IMR-90 (cell line): ENCODE results near the gene MACROD1. TPM values are rescaled to one million over a fixed set of nuclear protein-coding genes. Genes with fewer than 3 reads are reported as not detected.

Experiments used
- ATAC-seq: fragments of 200-7000 bp; cut with Tn5 transposase; 2 replicates; pipeline ENCODE4 v1.9.1; 2020; ENCODE audit warnings: low read depth, mild to moderate bottlenecking, moderate library complexity
- BruUV-seq: library from RNA; stranded (reverse); fragments of 400-500 nt; replicated peaks from 2 replicates; lab custom pipeline; 2021; lab: Mats Ljungman, UMichigan
- CTCF ChIA-PET: fragments of 300-600 bp; formaldehyde crosslinking; extraction: SDS; loops from one replicate; lab custom pipeline; 2021; ENCODE audit warnings: antibody characterized with exemption; lab: Yijun Ruan, JAX
- POLR2A ChIA-PET: fragments of 300-600 bp; sonication (Branson Sonifier 250); formaldehyde crosslinking; loops from one replicate; lab custom pipeline; 2022; ENCODE audit warnings: antibody characterized with exemption; ENCODE audit not compliant: unreplicated experiment; lab: Charles Lee
- DNase-seq: peaks from one replicate; pipeline ENCODE4 v3.0.0; 2013
- H2AFZ ChIP-seq: replicated peaks from 2 replicates; pipeline ENCODE3; 2013; ENCODE audit warnings: low read length, mild to moderate bottlenecking; ENCODE audit not compliant: poor library complexity
- H2AK5ac ChIP-seq: 2 replicates; pipeline ENCODE4 v1.6.1; 2013; ENCODE audit warnings: low read depth, low read length, inconsistent platforms
- H2AK9ac ChIP-seq: replicated peaks from 2 replicates; pipeline ENCODE3; 2013; ENCODE audit warnings: mild to moderate bottlenecking, low read depth, low read length, moderate library complexity; ENCODE audit not compliant: poor library complexity
- H2BK120ac ChIP-seq: 2 replicates; pipeline ENCODE4 v1.6.1; 2013; ENCODE audit warnings: low read depth, low read length, inconsistent platforms
- H2BK15ac ChIP-seq: 3 replicates; pipeline ENCODE4 v1.6.1; 2013; ENCODE audit warnings: low read depth, low read length, inconsistent platforms
- H2BK20ac ChIP-seq: 2 replicates; pipeline ENCODE4 v1.6.1; 2013; ENCODE audit warnings: low read depth, mild to moderate bottlenecking, inconsistent platforms, low read length, moderate library complexity
- H2BK5ac ChIP-seq: 2 replicates; pipeline ENCODE4 v1.6.1; 2013; ENCODE audit warnings: mild to moderate bottlenecking, low read depth, low read length, inconsistent platforms; ENCODE audit not compliant: poor library complexity, severe bottlenecking
- H3K14ac ChIP-seq: replicated peaks from 2 replicates; pipeline ENCODE4 v1.6.1; 2013; ENCODE audit warnings: low read depth, low read length, inconsistent platforms
- H3K18ac ChIP-seq: 2 replicates; pipeline ENCODE4 v1.6.1; 2013; ENCODE audit warnings: low read depth, low read length, control low read depth
- H3K23ac ChIP-seq: 2 replicates; pipeline ENCODE4 v1.6.1; 2013; ENCODE audit warnings: low read depth, low read length, inconsistent platforms
- H3K27ac ChIP-seq: 2 replicates; pipeline ENCODE4 v1.5.1; 2013; ENCODE audit warnings: mild to moderate bottlenecking, control low read depth, low read length; ENCODE audit not compliant: insufficient read depth
- H3K27me3 ChIP-seq: 2 replicates; pipeline ENCODE4 v1.6.1; 2013; ENCODE audit warnings: low read length; ENCODE audit not compliant: control insufficient read depth, insufficient read depth
- H3K36me3 ChIP-seq: 2 replicates; pipeline ENCODE4 v1.6.1; 2013; ENCODE audit warnings: low read length, mixed read lengths; ENCODE audit not compliant: control insufficient read depth, insufficient read depth
- H3K4ac ChIP-seq: 2 replicates; pipeline ENCODE4 v1.6.1; 2013; ENCODE audit warnings: low read depth, low read length, inconsistent platforms
- H3K4me1 ChIP-seq: 2 replicates; pipeline ENCODE4 v1.6.1; 2013; ENCODE audit warnings: low read length, mixed read lengths; ENCODE audit not compliant: control insufficient read depth, insufficient read depth
- H3K4me2 ChIP-seq: 2 replicates; pipeline ENCODE4 v1.6.1; 2013; ENCODE audit warnings: low read depth, mild to moderate bottlenecking, control low read depth, low read length, moderate library complexity
- H3K4me3 ChIP-seq: 2 replicates; pipeline ENCODE4 v1.5.1; 2013; ENCODE audit warnings: low read depth, mild to moderate bottlenecking, control low read depth, low read length, moderate library complexity; ENCODE audit not compliant: insufficient read depth
- H3K56ac ChIP-seq: 2 replicates; pipeline ENCODE4 v1.6.1; 2013; ENCODE audit warnings: low read length, inconsistent platforms; ENCODE audit not compliant: insufficient read depth; ENCODE audit errors: extremely low read depth
- H3K79me1 ChIP-seq, 2 experiments: 2 replicates each; pipeline ENCODE4 v1.6.1; 2013; ENCODE audit warnings: low read length in 2 of 2, inconsistent platforms in 1 of 2, low read depth in 1 of 2
- H3K9ac ChIP-seq: 2 replicates; pipeline ENCODE4 v1.6.1; 2013; ENCODE audit warnings: low read depth, low read length, control low read depth
- H3K9me1 ChIP-seq: 2 replicates; pipeline ENCODE4 v1.6.1; 2013; ENCODE audit warnings: low read length, inconsistent platforms; ENCODE audit not compliant: insufficient read depth
- H3K9me3 ChIP-seq: 2 replicates; pipeline ENCODE4 v1.6.1; 2013; ENCODE audit warnings: low read length; ENCODE audit not compliant: control insufficient read depth, insufficient read depth
- H4K20me1 ChIP-seq: 2 replicates; pipeline ENCODE4 v1.6.1; 2013; ENCODE audit warnings: low read length, inconsistent platforms; ENCODE audit not compliant: insufficient read depth
- H4K5ac ChIP-seq: 2 replicates; pipeline ENCODE4 v1.6.1; 2013; ENCODE audit warnings: mild to moderate bottlenecking, low read depth, low read length, control low read depth
- H4K8ac ChIP-seq, 2 experiments: 2 replicates each; pipeline ENCODE4 v1.6.1; 2013; ENCODE audit warnings: low read depth in 2 of 2, low read length in 2 of 2, control low read depth in 1 of 2, inconsistent platforms in 1 of 2
- H4K91ac ChIP-seq: 2 replicates; pipeline ENCODE4 v1.6.1; 2013; ENCODE audit warnings: low read depth, low read length, inconsistent platforms; ENCODE audit not compliant: insufficient read depth
- BHLHE40 ChIP-seq: fragments of 150-350 bp; IDR thresholded peaks from 2 replicates; pipeline ENCODE4 v1.6.1; 2016; ENCODE audit warnings: mild to moderate bottlenecking, low read depth, low read length
- CEBPB ChIP-seq: IDR thresholded peaks from 2 replicates; pipeline ENCODE4 v1.6.1; 2012; ENCODE audit warnings: low read depth, low read length, improper control_type of control experiment
- CHD1 ChIP-seq: IDR thresholded peaks from 2 replicates; pipeline ENCODE4 v1.6.1; 2012; ENCODE audit warnings: low read depth, low read length, improper control_type of control experiment
- FOS ChIP-seq: fragments of 150-350 bp; IDR thresholded peaks from 2 replicates; pipeline ENCODE4 v1.6.1; 2016; ENCODE audit warnings: low read depth, low read length
- MAFK ChIP-seq: IDR thresholded peaks from 2 replicates; pipeline ENCODE4 v1.6.1; 2012; ENCODE audit warnings: low read depth, low read length, improper control_type of control experiment
- MAZ ChIP-seq: IDR thresholded peaks from 2 replicates; pipeline ENCODE4 v1.6.1; 2012; ENCODE audit warnings: low read depth, mild to moderate bottlenecking, low read length, improper control_type of control experiment, moderate library complexity, borderline replicate concordance
- MXI1 ChIP-seq: IDR thresholded peaks from 2 replicates; pipeline ENCODE4 v1.6.1; 2012; ENCODE audit warnings: low read depth, mild to moderate bottlenecking, low read length, moderate library complexity, borderline replicate concordance
- NFE2L2 ChIP-seq: fragments of 150-350 bp; IDR thresholded peaks from 2 replicates; pipeline ENCODE4 v1.6.1; 2016; ENCODE audit warnings: low read depth, mild to moderate bottlenecking, low read length
- POLR2A ChIP-seq: IDR thresholded peaks from 2 replicates; pipeline ENCODE4 v1.6.1; 2012; ENCODE audit warnings: mild to moderate bottlenecking, low read depth, low read length
- RAD21 ChIP-seq: IDR thresholded peaks from 2 replicates; pipeline ENCODE4 v1.6.1; 2012; ENCODE audit warnings: low read length, improper control_type of control experiment
- RCOR1 ChIP-seq: IDR thresholded peaks from 2 replicates; pipeline ENCODE4 v1.6.1; 2012; ENCODE audit warnings: mild to moderate bottlenecking, low read length, improper control_type of control experiment; ENCODE audit not compliant: insufficient replicate concordance
- SMC3 ChIP-seq: fragments of 150-350 bp; IDR thresholded peaks from 2 replicates; pipeline ENCODE4 v1.6.1; 2016; ENCODE audit warnings: low read depth, mild to moderate bottlenecking, antibody characterized with exemption, low read length, moderate library complexity
- WGBS, 2 experiments: methylation state at CpG; one replicate each; pipeline versions ENCODE4 v1.1.5 to v1.1.7; 2013; ENCODE audit warnings: missing lambda C conversion rate in 2 of 2; ENCODE audit not compliant: insufficient read length in 1 of 2; ENCODE audit errors: extremely low coverage in 2 of 2; 5-methylcytosine and 5-hydroxymethylcytosine counted together
- dilution Hi-C: fragments of 300-500 bp; cut with HindIII; formaldehyde crosslinking; loops from one replicate; pipeline ENCODE4 v1.14.3; 2018; ENCODE audit warnings: low sequenced_read_pairs; ENCODE audit not compliant: unreplicated experiment
- in situ Hi-C: fragments of 300-500 bp; cut with MboI; formaldehyde crosslinking; loops from 3 replicates; pipeline ENCODE4 v1.14.3; 2019; ENCODE audit warnings: low sequenced_read_pairs, inconsistent platforms, mixed read lengths
- intact Hi-C: fragments of 100-400 bp; cut with micrococcal nuclease; formaldehyde crosslinking; loops from 2 replicates; pipeline ENCODE4 v1.10.0; 2022
- polyA plus RNA-seq, 3 experiments: library from polyadenylated mRNA; depleted of rRNA; stranded (reverse); fragments of >200 nt; gene quantifications; 2 replicates each; pipeline ENCODE4 v1.2.3, GENCODE V29; 2012; ENCODE audit warnings: low replicate concordance in 1 of 3
- total RNA-seq: library from RNA; depleted of rRNA; stranded (reverse); fragments of >200 nt; gene quantifications from 2 replicates; pipeline ENCODE4 v1.2.3, GENCODE V29; 2012
- TF ChIP-seq, protein P1 (sequence below): conservative IDR thresholded peaks from 2 replicates; pipeline ENCODE4 v1.5.1; 2012; ENCODE audit warnings: mild to moderate bottlenecking, low read depth, low read length, improper control_type of control experiment
- TF ChIP-seq, protein P2 (sequence below): fragments of 150-350 bp; IDR thresholded peaks from 2 replicates; pipeline ENCODE4 v1.6.1; 2017; ENCODE audit warnings: mild to moderate bottlenecking, antibody characterized with exemption, low read length, low read depth
- TF ChIP-seq, protein P3 (sequence below): fragments of 150-350 bp; IDR thresholded peaks from 2 replicates; pipeline ENCODE4 v1.6.1; 2016; ENCODE audit warnings: low read depth, mild to moderate bottlenecking, low read length, moderate library complexity, borderline replicate concordance

The MACROD1 gene
- total and polyA plus RNA-seq, 2 of the 4 experiments (the other 2 are of a cell fraction), result 2.5 to 9.3 TPM

DNA sequence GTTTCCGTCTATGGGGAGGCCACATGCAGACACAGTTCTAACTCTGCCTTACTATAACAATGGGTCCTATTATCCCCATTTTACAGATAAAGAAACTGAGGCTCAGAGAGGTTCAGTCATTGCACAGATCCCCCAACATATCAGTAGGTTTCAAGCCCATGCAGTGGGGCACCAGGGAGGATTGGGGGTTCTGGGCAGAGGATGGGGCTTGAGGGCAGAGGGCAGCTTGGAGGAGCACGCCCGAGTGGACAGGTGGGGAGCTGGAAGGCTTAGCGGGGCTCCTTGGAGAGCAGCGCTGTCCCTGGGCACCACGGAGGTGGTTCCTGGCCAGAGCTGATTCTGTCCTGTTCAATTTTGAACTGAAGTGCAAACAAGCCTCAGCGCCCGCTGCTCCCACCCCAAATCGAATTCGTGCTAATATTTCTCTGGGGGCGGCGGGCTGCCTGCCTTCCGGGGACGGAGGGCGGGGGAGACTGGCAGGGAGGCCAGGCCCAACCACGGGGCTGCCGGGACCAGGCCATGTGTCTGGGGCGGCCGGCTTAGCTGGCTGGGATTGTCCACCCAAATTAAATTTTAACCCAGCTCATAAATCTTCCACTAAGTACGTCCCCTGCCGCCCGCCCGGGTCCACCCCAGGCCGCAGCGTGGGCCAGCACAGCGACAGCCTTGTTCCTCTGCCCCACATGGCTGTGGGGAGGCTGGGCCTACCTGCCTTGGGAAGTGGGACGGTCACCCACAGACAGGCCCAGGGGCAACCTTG lies 80.8 kb downstream of the MACROD1 start:
- Histone ChIP-seq H2AFZ (no peak overlapping the region), H3K36me3 (no peaks in the 10 kb centered on the region), H3K56ac (no peak overlapping the region), H2BK20ac (no peak overlapping the region), H4K91ac (no peak overlapping the region), H3K27ac (no peak overlapping the region), H2BK15ac (no peak overlapping the region), H3K27me3 (peaks cover 3% of the 10 kb centered on the region; the same call in 1 of the 2 replicates), H2AK9ac (peak overlapping the region; percentile 42), H3K9me1 (no peaks in the 10 kb centered on the region; the same call in 1 of the 2 replicates), H4K20me1 (peaks cover 7% of the 10 kb centered on the region), H3K4me3 (no peak overlapping the region), H3K4ac (no peak overlapping the region), H3K4me1 (peaks cover 7% of the 10 kb centered on the region; the same call in 1 of the 2 replicates), H4K8ac (no peak overlapping the region), H3K23ac (no peak overlapping the region), H3K9ac (no peak overlapping the region), H3K79me1 (no peaks in the 10 kb centered on the region), H2BK5ac (no peak overlapping the region), H4K5ac (no peak overlapping the region), H3K14ac (no peak overlapping the region), H3K4me2 (no peak overlapping the region), H2BK120ac (no peak overlapping the region), H3K9me3 (no peaks in the 10 kb centered on the region), H2AK5ac (no peak overlapping the region), H3K18ac (no peak overlapping the region)
- BruUV-seq, result no TSS peak
- ChIA-PET POLR2A (no interaction called here), CTCF (no interaction called here)
- intact Hi-C loops (no loop called here), dilution Hi-C loops (no loop called here), in situ Hi-C loops (no loop called here)
- 83% methylated on average over 6 of the region's 27 CpGs; no CpG with 5 or more reads in 1 of the 2 experiments for WGBS, 2 experiments
- no peak for ATAC-seq
- DNase-seq, result no peak
- TF ChIP-seq NFE2L2, result no peak
- TF ChIP-seq, protein P1, sequence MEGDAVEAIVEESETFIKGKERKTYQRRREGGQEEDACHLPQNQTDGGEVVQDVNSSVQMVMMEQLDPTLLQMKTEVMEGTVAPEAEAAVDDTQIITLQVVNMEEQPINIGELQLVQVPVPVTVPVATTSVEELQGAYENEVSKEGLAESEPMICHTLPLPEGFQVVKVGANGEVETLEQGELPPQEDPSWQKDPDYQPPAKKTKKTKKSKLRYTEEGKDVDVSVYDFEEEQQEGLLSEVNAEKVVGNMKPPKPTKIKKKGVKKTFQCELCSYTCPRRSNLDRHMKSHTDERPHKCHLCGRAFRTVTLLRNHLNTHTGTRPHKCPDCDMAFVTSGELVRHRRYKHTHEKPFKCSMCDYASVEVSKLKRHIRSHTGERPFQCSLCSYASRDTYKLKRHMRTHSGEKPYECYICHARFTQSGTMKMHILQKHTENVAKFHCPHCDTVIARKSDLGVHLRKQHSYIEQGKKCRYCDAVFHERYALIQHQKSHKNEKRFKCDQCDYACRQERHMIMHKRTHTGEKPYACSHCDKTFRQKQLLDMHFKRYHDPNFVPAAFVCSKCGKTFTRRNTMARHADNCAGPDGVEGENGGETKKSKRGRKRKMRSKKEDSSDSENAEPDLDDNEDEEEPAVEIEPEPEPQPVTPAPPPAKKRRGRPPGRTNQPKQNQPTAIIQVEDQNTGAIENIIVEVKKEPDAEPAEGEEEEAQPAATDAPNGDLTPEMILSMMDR, result no peak
- TF ChIP-seq CHD1, result no peak
- TF ChIP-seq RCOR1, result no peak
- TF ChIP-seq CEBPB, result no peak
- TF ChIP-seq SMC3, result no peak
- no peak for TF ChIP-seq MAZ
- TF ChIP-seq POLR2A, result no peak
- TF ChIP-seq RAD21, result no peak
- no peak for TF ChIP-seq BHLHE40
- no peak for TF ChIP-seq MXI1
- TF ChIP-seq, protein P2, sequence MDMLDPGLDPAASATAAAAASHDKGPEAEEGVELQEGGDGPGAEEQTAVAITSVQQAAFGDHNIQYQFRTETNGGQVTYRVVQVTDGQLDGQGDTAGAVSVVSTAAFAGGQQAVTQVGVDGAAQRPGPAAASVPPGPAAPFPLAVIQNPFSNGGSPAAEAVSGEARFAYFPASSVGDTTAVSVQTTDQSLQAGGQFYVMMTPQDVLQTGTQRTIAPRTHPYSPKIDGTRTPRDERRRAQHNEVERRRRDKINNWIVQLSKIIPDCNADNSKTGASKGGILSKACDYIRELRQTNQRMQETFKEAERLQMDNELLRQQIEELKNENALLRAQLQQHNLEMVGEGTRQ, result no peak
- TF ChIP-seq MAFK, result no peak
- TF ChIP-seq, protein P3, sequence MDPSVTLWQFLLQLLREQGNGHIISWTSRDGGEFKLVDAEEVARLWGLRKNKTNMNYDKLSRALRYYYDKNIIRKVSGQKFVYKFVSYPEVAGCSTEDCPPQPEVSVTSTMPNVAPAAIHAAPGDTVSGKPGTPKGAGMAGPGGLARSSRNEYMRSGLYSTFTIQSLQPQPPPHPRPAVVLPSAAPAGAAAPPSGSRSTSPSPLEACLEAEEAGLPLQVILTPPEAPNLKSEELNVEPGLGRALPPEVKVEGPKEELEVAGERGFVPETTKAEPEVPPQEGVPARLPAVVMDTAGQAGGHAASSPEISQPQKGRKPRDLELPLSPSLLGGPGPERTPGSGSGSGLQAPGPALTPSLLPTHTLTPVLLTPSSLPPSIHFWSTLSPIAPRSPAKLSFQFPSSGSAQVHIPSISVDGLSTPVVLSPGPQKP, result no peak
- no peak for TF ChIP-seq FOS
